ENCODE measurements around the gene ADIG.

- no peak for TF ChIP-seq POLR2A (IDR thresholded peaks at IDR 0.05; ENCODE audit: low read length)
- no peak for TF ChIP-seq GATA1 (IDR thresholded peaks at IDR 0.05; ENCODE audit: low read depth, low read length)
Observed at GRCh38 chr20:38617830-38618196, 36.8 kb downstream of the ADIG start.

Measured in erythroblast (primary cell).